Activated CD8-positive, alpha-beta memory T cell treated with anti-CD3 and anti-CD28 coated beads for 48 hours (primary cell): ENCODE results near the gene KLHL40.

Source experiments
- DNase-seq, 3 experiments: peaks; one replicate each; pipeline ENCODE4 v3.0.0-alpha.2; 2020; ENCODE audit warnings: low read depth in 2 of 3, low spot score in 2 of 3

The KLHL40 gene

GRCh38 chr3:42704136-42704841, 19.0 kb downstream of the KLHL40 start:
- no peak for DNase-seq

DNA sequence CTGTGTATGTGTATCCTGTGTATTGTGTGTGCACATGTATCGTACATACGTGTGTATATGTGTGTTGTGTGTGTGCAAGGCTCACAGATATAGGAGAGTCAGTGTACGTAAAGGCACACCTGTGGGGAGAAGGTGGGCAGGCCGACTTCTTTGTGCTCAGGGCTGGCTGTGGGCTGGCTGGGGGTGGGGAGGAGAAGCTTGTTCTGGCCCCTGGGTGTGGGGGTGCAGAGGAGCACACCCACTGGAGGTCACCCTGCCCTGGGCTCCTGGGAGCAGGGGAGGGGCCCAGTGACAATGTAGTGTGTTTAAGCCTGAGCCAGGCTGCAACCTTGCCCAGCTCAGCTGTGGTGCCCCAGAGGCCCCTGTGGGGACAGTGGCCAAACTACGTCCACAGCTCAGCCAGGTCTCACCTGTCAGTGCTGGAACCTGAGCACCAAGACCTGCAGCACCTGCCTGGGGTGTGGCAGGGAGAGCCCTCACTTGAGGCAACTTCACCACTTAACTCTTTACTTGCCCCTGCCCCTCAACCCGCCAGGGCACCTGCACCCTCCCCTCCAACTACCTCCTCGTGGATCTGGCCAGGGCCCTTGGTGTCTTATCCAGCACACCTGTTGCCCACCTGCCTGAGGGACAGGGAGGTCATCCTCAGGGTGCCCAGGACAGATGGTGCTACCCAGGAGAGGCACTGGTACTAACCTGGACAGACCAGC, 19.9 kb downstream of the KLHL40 start:
- no peak for DNase-seq

DNA sequence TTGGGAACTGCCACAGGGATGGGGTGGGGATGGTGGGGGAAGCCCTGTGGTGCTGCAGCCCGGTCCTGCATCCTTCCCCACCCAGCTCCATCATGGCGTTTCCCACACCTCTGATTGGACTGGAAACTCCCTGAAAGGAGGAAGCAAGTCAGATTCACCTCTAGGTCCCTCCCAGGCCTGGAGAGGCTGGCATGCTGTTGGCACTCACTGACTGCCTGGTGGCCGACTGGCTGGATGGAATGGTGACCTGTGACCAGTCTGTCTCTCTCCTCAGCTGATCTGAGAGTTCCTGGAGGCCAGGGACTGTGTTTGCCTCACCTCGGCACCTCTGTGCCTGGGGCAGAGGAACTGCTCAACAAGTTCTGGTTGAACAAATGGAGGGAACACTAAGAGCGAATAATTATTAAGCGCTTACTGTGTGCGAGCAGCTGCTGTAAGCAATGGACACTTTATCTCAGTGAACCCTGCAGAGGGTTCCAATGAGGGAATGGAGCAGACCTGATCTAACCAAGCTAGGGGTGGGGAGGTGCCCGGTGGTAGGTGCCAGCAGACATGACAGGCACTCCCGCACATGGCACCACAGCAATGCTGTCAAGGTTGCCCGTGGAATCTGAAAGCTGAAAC, 20.7 kb downstream of the KLHL40 start:
- no peak for DNase-seq

- DNase-seq: no peak
Observed at GRCh38 chr3:42706721-42707619, 21.6 kb downstream of the KLHL40 start.

GRCh38 chr3:42707620-42708355, 22.5 kb downstream of the KLHL40 start:
- no peak for DNase-seq

DNA sequence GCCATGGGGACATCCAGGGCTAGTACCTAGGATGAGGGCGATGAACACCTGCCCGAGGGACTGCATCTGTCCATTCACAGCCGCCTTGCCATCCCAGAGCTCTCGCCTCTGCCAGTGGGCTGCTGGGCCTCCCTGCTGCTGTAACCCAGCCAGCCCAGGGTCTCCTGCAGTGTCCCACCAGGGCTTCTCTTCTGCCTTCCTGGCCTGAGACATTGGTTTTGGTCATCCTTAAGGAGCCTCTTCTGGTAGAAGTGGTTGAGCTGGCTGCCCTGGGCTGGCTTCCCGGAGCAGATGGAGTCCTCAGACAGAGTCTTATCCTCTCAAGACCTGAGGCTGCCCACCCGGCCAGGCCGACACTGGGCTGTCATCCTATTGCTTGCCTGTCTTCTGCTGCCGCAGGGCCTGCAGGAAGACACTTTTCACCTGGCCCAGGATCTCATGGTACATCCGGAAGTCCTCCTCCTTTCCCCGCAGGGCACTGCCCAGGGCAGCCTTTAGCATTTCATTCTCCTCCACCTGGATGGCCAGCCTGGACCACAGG, 23.3 kb downstream of the KLHL40 start:
- no peak for DNase-seq

GRCh38 chr3:42709621-42710020, 24.3 kb downstream of the KLHL40 start:
- no peak for DNase-seq

DNA sequence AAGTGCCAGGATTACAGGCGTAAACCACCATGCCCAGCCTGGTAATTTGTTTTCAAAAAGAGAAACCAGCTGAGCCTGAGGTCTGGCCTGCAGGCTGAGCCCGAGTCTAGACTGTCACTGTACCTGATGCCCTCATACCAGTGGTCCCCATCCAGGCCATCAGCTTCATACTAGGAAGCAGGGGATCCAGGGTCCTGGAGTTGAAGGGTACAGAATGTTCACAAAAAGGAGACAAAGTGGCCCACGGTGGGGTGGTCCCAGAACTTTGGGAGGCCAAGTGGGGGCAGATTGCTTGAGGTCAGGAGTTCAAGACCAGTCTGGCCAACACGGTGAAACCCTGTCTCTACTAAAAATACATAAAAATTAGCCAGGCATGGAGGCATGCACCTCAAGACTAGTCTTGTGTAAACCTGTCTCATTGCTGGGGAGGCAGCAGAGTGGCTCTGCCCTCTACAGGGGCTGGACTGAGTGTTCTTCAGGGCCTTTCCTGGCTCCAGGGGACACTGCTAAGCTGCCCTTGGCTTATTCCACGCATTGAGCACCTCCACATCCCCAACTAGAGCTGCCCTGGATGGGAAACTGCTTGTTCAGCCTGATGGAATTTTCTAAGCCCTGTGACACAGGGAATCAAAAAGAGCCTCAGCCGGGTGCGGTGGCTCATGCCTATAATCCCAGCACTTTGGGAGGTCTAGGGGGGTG, 25.1 kb downstream of the KLHL40 start:
- DNase-seq: no peak

DNA sequence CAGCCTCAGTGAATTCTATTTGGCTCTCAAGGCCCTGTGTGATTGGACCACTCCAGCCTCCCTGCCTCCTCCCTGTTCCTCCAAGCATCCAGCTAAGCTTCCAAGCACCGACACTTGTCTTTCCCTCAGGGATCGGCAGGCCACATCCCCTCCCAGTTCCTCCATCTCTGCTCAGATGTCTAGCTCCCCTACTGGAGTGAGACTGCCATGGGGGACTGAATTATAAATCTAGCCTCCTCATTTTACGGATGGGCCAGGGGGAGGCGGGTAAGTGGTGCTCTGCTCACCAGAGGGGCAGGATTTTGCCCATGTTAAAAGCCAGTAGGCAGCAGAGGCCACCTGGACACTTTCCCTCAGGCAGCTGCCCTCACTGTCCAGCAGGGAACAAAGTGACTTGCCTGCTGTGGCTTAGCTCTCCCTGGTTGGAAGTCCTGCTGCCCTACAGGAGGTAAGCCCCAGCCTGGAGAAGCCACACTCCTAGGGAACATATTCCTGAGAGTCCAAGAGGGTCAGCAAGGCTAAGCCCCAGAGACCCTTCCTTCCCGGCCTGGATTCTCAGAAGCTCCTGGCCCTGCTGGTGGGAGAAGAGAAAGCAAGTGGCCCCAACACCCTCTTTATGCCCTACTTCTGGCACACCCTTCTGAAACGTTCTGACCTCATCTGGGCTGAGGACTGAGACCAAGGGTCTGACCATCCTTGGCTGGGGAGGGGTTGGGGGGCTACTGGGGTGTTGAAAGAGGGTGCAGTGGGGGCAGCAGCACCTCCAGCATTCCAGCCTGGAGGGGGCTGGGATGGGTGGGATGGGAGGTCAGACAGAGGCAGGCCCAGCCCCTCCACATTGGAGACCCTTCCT, 26.4 kb downstream of the KLHL40 start:
- DNase-seq: no peak

DNA sequence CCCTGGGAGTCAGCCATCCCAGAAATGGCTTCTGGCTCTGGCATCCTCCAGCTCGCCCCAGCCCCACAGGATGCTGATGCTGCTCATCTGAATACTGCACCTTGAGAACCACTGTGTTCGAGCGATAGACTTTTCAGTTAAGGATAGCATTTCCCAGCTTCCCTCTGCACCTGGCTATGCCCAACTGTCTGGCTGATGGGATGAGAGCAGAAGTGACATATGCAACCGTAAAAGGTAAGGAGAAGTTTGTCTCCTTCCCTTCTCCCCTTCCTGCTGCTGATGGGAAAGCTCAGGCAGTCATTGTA, 27.0 kb downstream of the KLHL40 start:
- no peak for DNase-seq

- DNase-seq: no peak
Observed at GRCh38 chr3:42712688-42713372, 27.5 kb downstream of the KLHL40 start.

DNA sequence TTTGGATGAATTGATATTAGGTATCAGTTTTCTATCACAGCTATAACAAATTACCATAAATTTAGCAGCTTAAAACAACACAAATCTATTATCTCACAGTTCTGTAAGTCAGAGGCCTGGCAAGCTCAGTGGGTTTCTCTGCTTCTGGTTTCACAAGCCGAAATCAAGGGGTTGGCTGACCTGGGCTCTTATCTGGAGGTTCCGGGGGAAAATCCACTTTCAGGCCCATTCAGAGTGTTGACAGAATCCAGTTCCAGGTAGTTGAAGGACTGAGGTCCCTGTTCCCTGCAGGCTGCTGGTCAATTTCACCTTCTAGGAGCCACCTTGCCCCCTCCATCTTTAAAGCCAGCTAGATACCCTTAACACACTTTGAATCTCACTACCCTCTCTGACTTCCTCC, 28.4 kb downstream of the KLHL40 start:
- no peak for DNase-seq

DNA sequence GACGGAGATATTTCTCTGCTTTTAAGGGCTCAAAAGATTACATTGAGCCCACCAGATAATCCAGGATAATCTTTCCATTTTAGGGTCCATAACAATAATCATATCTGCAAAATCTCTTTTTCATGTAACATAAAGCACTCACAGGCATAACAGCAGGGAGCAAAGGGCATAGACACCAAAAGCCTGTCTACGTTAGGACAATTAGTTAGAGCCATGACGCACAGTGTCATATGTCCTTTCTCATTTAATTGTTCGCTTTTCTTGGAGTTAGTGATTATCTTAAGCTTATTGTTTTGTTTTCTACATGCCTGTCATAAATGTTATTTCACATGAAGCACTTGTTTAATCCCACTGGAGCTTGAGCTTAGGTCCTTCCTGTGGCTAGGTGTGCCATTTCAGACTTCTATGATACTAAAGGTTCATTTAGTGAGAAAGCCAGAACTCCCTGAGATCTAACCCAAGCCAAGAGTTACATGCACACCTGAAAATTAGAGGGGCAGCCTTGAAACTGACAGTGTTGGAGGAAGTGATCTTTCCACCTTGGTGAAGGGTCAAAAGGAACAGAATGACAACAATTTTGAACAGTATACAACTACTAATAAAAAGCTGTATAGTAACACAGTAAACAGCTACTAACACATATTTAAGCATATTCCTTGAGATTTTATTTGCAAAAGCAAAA, 29.0 kb downstream of the KLHL40 start:
- no peak for DNase-seq

DNA sequence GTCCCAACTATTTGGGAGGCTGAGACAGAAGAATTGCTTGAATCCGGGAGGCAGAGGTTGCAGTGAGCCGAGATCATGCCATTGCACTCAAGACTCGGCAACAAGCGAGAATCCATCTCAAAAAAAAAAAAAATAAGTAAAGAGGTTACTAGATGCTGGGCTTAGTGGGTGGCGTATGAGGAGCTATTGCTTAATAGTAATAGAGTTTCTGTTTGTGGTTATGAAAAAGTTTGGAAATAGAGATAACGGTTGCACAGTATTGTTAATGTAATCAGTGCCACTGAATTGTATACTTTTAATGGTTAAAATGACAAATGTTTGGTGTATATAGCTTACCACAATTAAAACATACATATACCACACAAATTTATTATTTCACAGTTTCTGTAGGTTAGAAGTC, 32.0 kb downstream of the KLHL40 start:
- DNase-seq: no peak

- no peak for DNase-seq
Observed at GRCh38 chr3:42718338-42718737, 33.0 kb downstream of the KLHL40 start.

DNA sequence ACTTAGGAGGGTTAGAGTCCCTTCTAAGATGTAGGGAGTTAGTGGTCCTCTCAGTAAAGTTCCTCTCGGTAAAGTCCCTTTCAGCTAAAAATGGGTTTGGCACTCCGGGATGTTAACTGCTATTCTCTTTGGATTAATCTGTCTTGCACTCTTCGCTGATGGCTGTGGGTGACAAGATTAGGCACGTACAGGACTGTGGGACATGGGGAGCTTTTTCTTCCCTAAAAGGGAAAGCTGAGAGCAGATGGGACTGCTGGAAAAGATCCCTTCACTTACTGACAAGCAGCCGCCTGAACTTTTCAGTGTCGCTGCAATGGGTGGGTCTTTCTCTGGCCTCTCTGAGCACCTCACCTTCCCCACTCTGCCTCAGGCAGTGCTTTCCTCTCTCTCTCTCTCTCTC, 33.7 kb downstream of the KLHL40 start:
- DNase-seq: no peak

GRCh38 chr3:42720126-42720525, 34.8 kb downstream of the KLHL40 start:
- no peak for DNase-seq

DNA sequence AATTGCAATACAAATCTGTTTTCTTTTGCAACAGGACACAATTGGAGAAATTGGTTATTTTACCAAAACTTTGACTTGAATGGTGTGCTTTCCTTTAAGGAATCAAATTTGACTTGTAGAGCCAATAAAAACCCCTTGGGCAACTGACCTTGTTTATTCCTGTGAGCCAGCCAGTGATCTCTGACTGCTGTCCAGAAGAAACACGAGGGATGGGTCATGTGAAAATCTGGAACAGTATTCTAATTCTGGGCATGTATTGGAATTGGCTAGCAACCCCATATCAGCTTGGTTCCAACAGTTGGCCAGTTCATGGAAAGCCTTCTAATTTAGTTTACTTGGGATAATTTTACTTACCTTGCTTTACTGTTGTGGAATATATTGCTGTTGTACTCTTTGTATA, 36.4 kb downstream of the KLHL40 start:
- no peak for DNase-seq
